ENCODE results near the gene MEGF10.

MEGF10 gene

GRCh38 chr5:127411381-127411780, 120.8 kb downstream of the MEGF10 start:
- no peak for DNase-seq (ENCODE audit: low spot score)

- no peak for DNase-seq (ENCODE audit: low spot score)
Measured at GRCh38 chr5:127412698-127413097, 122.1 kb downstream of the MEGF10 start.

- no peak for DNase-seq (ENCODE audit: low spot score)
Measured at GRCh38 chr5:127415034-127415433, 124.4 kb downstream of the MEGF10 start.

- DNase-seq (ENCODE audit: low spot score) = no peak
Measured at GRCh38 chr5:127416906-127417305, 126.3 kb downstream of the MEGF10 start.

- DNase-seq (ENCODE audit: low spot score) = no peak
Measured at GRCh38 chr5:127417528-127417927, 126.9 kb downstream of the MEGF10 start.

- DNase-seq (ENCODE audit: low spot score) = no peak
Measured at GRCh38 chr5:127418367-127418766, 127.8 kb downstream of the MEGF10 start.

GRCh38 chr5:127418974-127419682, 128.5 kb downstream of the MEGF10 start:
- no peak for DNase-seq (ENCODE audit: low spot score)

- DNase-seq (ENCODE audit: low spot score) = no peak
Measured at GRCh38 chr5:127419683-127420257, 129.2 kb downstream of the MEGF10 start.

- no peak for DNase-seq (ENCODE audit: low spot score)
Measured at GRCh38 chr5:127420758-127421157, 130.2 kb downstream of the MEGF10 start.

GRCh38 chr5:127421471-127421870, 130.9 kb downstream of the MEGF10 start:
- no peak for DNase-seq (ENCODE audit: low spot score)

- no peak for DNase-seq (ENCODE audit: low spot score)
Measured at GRCh38 chr5:127423173-127423798, 132.7 kb downstream of the MEGF10 start.

- no peak for DNase-seq (ENCODE audit: low spot score)
Measured at GRCh38 chr5:127425037-127425436, 134.4 kb downstream of the MEGF10 start.

- DNase-seq (ENCODE audit: low spot score) = no peak
Measured at GRCh38 chr5:127425868-127426267, 135.3 kb downstream of the MEGF10 start.

GRCh38 chr5:127426661-127427060, 136.1 kb downstream of the MEGF10 start:
- no peak for DNase-seq (ENCODE audit: low spot score)

GRCh38 chr5:127428276-127428675, 137.7 kb downstream of the MEGF10 start:
- no peak for DNase-seq (ENCODE audit: low spot score)

GRCh38 chr5:127428748-127429147, 138.2 kb downstream of the MEGF10 start:
- DNase-seq (ENCODE audit: low spot score) = no peak

- DNase-seq (ENCODE audit: low spot score) = no peak
Measured at GRCh38 chr5:127429928-127430327, 139.3 kb downstream of the MEGF10 start.

- no peak for DNase-seq (ENCODE audit: low spot score)
Measured at GRCh38 chr5:127430627-127431026, 140.0 kb downstream of the MEGF10 start.

GRCh38 chr5:127431977-127432585, 141.5 kb downstream of the MEGF10 start:
- no peak for DNase-seq (ENCODE audit: low spot score)

GRCh38 chr5:127433526-127433925, 142.9 kb downstream of the MEGF10 start:
- no peak for DNase-seq (ENCODE audit: low spot score)

- no peak for DNase-seq (ENCODE audit: low spot score)
Measured at GRCh38 chr5:127434588-127434987, 144.0 kb downstream of the MEGF10 start.

- no peak for DNase-seq (ENCODE audit: low spot score)
Measured at GRCh38 chr5:127435821-127436220, 145.2 kb downstream of the MEGF10 start.

- DNase-seq (ENCODE audit: low spot score) = no peak
Measured at GRCh38 chr5:127439644-127440043, 149.0 kb downstream of the MEGF10 start.
